ENCODE data around the gene HGS. TPM values are rescaled to one million over a fixed set of nuclear protein-coding genes. Genes with fewer than 3 reads are reported as not detected.

The HGS gene
- total RNA-seq, 2 donors from 2014 or later, result 114 to 130 TPM

- Histone ChIP-seq H3K9me3 (ENCODE audit: control insufficient read depth, low read length) (no peaks in the 10 kb centered on the region), H3K36me3 (ENCODE audit: control insufficient read depth, insufficient read depth, low read length) (no peaks in the 10 kb centered on the region), H3K9ac (ENCODE audit: extremely low read depth, low read length, poor library complexity, severe bottlenecking) (no peak within 1 kb of the TSS), H3K27me3 (ENCODE audit: control insufficient read depth, insufficient read depth, low read length, poor library complexity, severe bottlenecking) (no peaks in the 10 kb centered on the region), H3K4me3 (ENCODE audit: low read length) (no peak within 1 kb of the TSS), H3K27ac (ENCODE audit: low read depth, low read length) (no peak within 1 kb of the TSS), H3K4me1 (ENCODE audit: control insufficient read depth, insufficient read depth, low read length) (peaks cover 13% of the 10 kb centered on the region)
- DNase-seq, result peak; percentile 63
- H3K27ac Mint-ChIP-seq, result no peak within 1 kb of the TSS
- TF ChIP-seq CTCF (conservative IDR thresholded peaks at IDR 0.05), result no peak
- 87 to 95% methylated on average over 6 to 15 of the region's 15 CpGs for WGBS, 2 experiments (ENCODE audit: insufficient coverage in 1 of 2, insufficient read length in 1 of 2)
- peaks cover 7% of the 10 kb centered on the region for H3K4me1 Mint-ChIP-seq
- H3K36me3 Mint-ChIP-seq (ENCODE audit: low read depth), result no peaks in the 10 kb centered on the region
- H3K9me3 Mint-ChIP-seq, result no peaks in the 10 kb centered on the region
- H3K4me3 Mint-ChIP-seq, result no peak within 1 kb of the TSS
- no peaks in the 10 kb centered on the region for H3K27me3 Mint-ChIP-seq (ENCODE audit: insufficient read depth)
Measured at GRCh38 chr17:81656118-81656743, 27.6 kb upstream of the HGS start, which contains the start of gene PDE6G. Gene PDE6G (minus strand): TSS chr17:81656542. CDS start chr17:81653305, 3,237 bp downstream.

- Histone ChIP-seq H3K27ac (ENCODE audit: low read depth, low read length) (no peak overlapping the region), H3K4me3 (ENCODE audit: low read length) (no peak overlapping the region), H3K4me1 (ENCODE audit: control insufficient read depth, insufficient read depth, low read length) (peaks cover 13% of the 10 kb centered on the region), H3K9ac (ENCODE audit: extremely low read depth, low read length, poor library complexity, severe bottlenecking) (no peak overlapping the region), H3K36me3 (ENCODE audit: control insufficient read depth, insufficient read depth, low read length) (no peaks in the 10 kb centered on the region), H3K27me3 (ENCODE audit: control insufficient read depth, insufficient read depth, low read length, poor library complexity, severe bottlenecking) (no peaks in the 10 kb centered on the region), H3K9me3 (ENCODE audit: control insufficient read depth, low read length) (no peaks in the 10 kb centered on the region)
- no peak overlapping the region for H3K27ac Mint-ChIP-seq
- DNase-seq, result no peak
- 91 to 93% methylated on average over 2 to 4 of the region's 4 CpGs for WGBS, 2 experiments (ENCODE audit: insufficient coverage in 1 of 2, insufficient read length in 1 of 2)
- no peaks in the 10 kb centered on the region for H3K27me3 Mint-ChIP-seq (ENCODE audit: insufficient read depth)
- peaks cover 7% of the 10 kb centered on the region for H3K4me1 Mint-ChIP-seq
- H3K36me3 Mint-ChIP-seq (ENCODE audit: low read depth), result no peaks in the 10 kb centered on the region
- no peaks in the 10 kb centered on the region for H3K9me3 Mint-ChIP-seq
- no peak overlapping the region for H3K4me3 Mint-ChIP-seq
- no peak for TF ChIP-seq CTCF (conservative IDR thresholded peaks at IDR 0.05)
Measured at GRCh38 chr17:81656835-81657234, 27.0 kb upstream of the HGS start.

GRCh38 chr17:81659038-81659437, 24.8 kb upstream of the HGS start:
- TF ChIP-seq CTCF (conservative IDR thresholded peaks at IDR 0.05), result no peak
- no peaks in the 10 kb centered on the region for H3K9me3 ChIP-seq (ENCODE audit: control insufficient read depth, low read length)
- Mint-ChIP-seq H3K4me3 (no peak overlapping the region), H3K27ac (no peak overlapping the region), H3K36me3 (ENCODE audit: low read depth) (no peaks in the 10 kb centered on the region), H3K4me1 (no peaks in the 10 kb centered on the region), H3K27me3 (ENCODE audit: insufficient read depth) (no peaks in the 10 kb centered on the region), H3K9me3 (no peaks in the 10 kb centered on the region)
- DNase-seq, result no peak
- no peaks in the 10 kb centered on the region for H3K36me3 ChIP-seq (ENCODE audit: control insufficient read depth, insufficient read depth, low read length)
- H3K4me1 ChIP-seq (ENCODE audit: control insufficient read depth, insufficient read depth, low read length), result peaks cover 13% of the 10 kb centered on the region
- H3K4me3 ChIP-seq (ENCODE audit: low read length), result no peak overlapping the region
- no peak overlapping the region for H3K9ac ChIP-seq (ENCODE audit: extremely low read depth, low read length, poor library complexity, severe bottlenecking)
- H3K27me3 ChIP-seq (ENCODE audit: control insufficient read depth, insufficient read depth, low read length, poor library complexity, severe bottlenecking), result no peaks in the 10 kb centered on the region
- WGBS, 2 experiments (ENCODE audit: insufficient coverage in 1 of 2, insufficient read length in 1 of 2), result 81 to 90% methylated on average over 4 to 5 of the region's 5 CpGs
- no peak overlapping the region for H3K27ac ChIP-seq (ENCODE audit: low read depth, low read length)
